Activated T-helper 1 cell treated with Interleukin-2 at 50 U/mL for 16 hours (primary cell): ENCODE data around the gene SOAT1.
"Not testable (repeated sequence)": the region's sequence is repeated elsewhere in the genome, so short reads cannot be mapped to it uniquely, and the experiment has no call there.

Experiments
- DNase-seq: peaks from one replicate; pipeline ENCODE4 v3.0.0-alpha.2; 2020; ENCODE audit warnings: low read depth

The SOAT1 gene

GRCh38 chr1:179353546-179353945 lies 59.9 kb downstream of the SOAT1 start:
- no peak for DNase-seq

GRCh38 chr1:179361631-179362030 lies 68.0 kb downstream of the SOAT1 start:
- DNase-seq: not testable (repeated sequence)

GRCh38 chr1:179365342-179366092 lies 71.9 kb downstream of the SOAT1 start, which contains the start of gene AXDND1:
Gene AXDND1, plus strand, starts transcription at chr1:179365971. Its CDS starts 539 bp downstream, at chr1:179366510.
- peak; percentile 77 for DNase-seq

DNA sequence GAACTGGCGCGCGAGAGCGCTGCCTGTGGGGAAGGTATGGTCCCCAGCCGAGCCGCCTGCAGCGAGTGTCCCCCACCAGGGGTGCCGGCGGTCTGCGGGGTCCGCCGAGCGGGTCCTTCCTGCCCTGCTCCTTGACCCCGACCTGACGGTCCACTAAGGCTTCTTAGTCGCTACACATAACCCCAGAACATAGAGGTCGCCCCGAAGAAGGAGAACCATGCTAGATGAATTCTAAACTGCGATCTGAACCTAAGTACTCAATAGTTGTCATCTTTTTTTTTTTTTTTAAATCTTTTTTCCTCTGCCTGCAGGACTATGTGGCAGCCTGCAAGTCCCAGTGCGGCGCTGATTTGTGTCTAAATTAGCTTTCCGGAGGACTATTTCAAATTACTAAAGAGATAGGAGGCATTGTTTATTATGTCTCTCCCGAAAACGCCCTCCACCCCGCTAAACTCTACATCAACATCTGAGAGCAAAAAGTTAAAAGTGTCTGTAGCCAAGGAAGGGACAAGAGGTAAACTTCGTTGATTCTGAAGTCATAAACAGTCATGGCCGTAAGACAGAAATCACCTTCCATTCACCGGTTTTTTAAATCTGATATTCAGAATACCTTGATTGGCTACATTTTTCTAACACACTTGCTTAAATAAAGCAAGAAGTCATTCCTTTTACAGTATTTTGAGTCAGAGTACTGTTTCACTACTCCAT lies 72.7 kb downstream of the SOAT1 start:
- DNase-seq: no peak

GRCh38 chr1:179369751-179370341 lies 76.2 kb downstream of the SOAT1 start:
- no peak for DNase-seq

- DNase-seq: no peak
Observed at GRCh38 chr1:179372160-179372559, 78.6 kb downstream of the SOAT1 start.

DNA sequence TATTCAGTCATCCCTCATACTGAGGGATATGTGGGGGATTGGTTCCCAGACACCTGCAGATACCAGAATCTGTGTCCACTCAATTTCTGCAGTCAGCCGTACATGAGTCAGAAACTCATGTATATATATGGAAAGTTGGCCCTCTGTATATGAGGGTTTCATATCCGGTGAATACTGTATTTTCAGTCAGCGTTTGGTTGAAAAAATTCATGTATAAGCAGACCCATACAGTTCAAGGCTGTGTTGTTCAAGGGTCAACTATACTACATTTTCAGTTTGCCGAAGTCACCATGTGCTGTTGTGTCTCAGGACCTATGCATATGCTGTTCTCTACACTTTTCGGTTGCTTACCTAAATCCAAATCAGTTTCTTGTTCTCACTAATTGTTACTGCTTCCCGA lies 82.6 kb downstream of the SOAT1 start:
- DNase-seq: no peak

- DNase-seq: no peak
Observed at GRCh38 chr1:179380299-179380698, 86.7 kb downstream of the SOAT1 start.

GRCh38 chr1:179384027-179384426 lies 90.4 kb downstream of the SOAT1 start:
- no peak for DNase-seq

- DNase-seq: no peak
Observed at GRCh38 chr1:179385510-179385909, 91.9 kb downstream of the SOAT1 start.

DNA sequence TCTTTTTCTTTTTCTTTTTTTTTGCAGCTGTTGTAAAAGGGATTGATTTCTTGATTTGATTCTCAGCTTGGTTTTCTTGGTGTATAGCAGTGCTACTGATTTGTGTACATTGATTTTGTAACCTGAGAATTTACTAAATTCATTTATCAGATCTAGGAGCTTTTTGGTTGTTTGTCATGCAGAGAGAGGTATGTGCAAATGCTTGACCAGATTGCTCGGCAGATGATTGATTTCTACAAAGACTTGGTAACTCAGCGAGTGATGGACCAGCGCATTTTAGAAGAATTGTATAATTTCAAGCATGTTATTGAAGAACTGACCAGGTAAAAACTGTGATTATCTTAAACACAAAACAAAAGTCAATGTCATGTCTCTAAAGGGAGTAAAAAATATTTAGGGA lies 100.1 kb downstream of the SOAT1 start:
- DNase-seq: no peak

- DNase-seq: not testable (repeated sequence)
Observed at GRCh38 chr1:179399399-179399798, 105.8 kb downstream of the SOAT1 start.
